ENCODE data around the gene LAMP2.
"Not testable (repeated sequence)": the region's sequence is repeated elsewhere in the genome, so short reads cannot be mapped to it uniquely, and the experiment has no call there.

LAMP2 gene

GRCh38 chrX:120468825-120469525 lies at the start of gene LAMP2:
LAMP2 (minus strand) TSS chrX:120469296; CDS start chrX:120469169, 127 bp downstream.
- peak; percentile 82 to 86 for DNase-seq

DNA sequence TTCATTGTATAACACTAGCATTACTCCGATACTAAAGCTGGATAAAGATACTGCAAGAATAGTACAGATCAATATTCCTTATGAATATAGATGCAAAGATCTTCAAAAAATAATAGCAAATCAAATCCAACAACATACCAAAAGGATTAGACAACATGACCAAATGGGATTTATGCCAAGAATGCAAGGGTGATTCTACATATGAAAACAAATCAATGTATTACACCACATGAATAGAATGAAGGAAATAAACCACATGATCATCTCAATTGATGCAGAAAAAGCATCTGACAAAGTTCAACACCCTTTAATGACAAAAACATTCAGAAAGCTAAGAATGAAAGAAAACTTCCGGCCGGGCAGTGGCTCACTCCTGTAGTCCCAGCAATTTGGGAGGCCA lies 48.8 kb upstream of the LAMP2 start:
- DNase-seq = no peak

DNA sequence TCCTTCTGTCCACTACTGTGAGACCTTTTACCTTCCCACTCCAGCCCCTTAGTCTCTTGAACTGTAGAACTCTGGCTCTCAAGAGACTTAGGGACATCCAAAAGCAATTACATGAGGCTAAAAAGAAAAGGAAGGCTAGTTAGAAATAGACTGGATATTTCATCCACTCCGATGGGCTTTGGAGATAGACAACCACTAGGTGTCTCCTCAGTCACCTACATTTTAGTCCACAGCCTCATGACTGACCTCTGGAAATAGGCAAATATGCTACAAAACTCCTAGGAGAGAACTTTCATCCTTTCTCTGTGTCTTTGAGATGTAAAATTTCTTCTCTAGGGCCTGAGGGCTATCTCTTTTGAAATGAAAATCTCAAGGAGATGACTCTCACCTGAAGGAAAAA lies 45.1 kb upstream of the LAMP2 start:
- DNase-seq = no peak

DNA sequence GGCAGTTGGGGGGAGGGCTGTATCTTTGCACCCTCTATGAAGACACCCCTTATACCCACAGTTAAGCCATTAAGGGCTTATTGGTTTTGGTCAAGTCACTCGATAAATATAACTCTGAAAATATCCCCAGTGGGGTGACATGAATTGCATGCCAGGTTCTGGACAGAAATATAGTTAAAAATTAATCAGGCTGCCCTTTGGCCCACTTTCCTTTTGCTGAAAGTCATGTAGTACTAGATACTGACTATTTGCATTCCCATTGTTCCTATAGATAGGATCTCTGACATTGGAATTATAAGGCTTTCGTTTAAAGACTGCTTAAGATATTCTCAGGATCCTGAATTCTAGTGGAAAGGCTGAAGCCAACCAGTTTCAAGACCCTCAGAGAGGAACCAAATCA lies 43.5 kb upstream of the LAMP2 start:
- DNase-seq = no peak

DNA sequence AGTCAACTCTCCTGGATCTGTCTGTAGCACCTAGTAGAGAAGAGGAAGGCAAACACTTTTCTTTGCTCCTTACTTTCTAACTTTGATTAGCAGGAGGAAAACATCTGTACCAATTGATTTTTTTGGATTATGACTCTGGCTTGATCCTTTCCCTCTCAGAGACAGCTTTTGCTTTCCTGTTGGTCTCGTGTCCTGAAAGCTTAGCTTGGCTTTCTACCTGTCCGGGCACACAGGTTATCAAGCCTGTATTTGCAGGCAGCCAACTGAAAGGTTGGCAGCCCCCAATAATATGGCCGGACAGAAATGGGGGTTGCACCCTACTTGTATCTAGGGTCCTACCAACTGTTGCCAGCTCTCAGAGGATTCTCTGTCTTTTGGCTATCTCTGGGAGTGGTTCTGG lies 43.1 kb upstream of the LAMP2 start:
- no peak for DNase-seq

DNA sequence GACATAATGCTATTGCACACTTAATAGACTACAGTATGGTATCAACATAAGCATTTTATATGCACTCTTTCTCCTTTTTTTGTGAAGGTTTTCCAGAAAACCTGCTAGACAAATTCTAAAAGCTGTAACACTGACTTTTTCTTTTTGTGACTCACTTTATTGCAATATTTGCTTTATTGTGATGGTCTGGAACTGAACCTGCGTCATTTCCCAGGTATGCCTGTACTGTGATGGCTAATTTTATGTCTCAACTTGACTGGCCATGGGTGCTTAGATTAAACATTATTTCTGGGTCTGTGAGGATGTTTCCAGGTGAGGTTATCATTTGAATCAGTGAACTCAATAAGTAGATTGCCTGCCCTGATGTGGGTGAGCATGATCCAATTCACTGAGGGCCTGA lies 35.5 kb upstream of the LAMP2 start:
- no peak for DNase-seq

DNA sequence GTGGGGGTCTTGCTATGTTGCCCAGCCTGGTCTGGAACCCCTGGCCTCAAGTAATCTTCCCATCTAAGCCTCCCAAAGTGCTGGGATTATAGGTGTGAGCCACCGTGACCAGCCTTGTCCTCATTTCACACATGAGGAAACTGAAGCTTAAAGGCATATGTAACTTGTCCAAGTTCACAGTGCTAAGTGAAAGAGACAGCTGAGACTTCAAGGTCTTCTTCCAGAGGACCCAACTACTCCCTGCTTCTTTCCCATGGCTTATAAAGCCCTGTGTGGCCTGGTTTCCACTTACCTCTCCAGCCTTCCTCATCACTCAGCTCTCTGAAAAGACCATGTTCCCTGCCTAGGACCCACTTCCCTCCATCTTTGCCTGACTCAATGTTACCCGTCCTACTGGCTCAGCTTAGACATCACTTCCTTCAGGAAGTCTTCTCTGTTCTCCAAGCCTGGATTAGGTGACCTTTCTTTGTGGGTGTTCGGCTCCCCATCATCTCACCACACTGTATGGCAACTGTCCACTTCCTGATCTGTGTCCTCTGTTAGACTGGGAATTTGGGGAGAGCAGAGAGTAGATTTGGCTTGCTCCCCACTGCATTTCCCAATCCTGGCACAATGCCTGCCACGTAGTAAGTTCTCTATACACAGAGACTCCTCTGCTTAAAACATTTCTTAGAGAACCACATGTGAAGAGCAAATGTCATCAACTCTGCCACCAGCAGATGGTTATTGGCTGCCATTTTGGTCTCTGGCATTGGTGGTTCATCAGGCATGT lies 30.4 kb upstream of the LAMP2 start:
- no peak for DNase-seq

DNA sequence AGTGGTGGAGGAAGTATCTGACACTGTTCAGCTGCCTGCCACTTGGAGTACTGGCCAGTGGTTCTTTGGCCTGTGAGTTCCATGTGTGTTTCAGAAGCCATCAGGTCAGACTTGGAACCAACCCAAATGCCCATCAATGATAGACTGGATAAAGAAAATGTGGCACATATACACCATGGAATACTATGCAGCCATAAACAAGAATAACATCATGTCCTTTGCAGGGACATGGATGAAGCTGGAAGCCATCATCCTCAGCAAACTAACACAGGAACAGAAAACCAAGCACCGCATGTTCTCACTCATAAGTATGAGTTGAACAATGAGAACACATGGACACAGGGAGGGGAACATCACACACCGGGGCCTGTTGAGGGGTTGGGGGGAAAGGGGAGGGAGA lies 21.0 kb upstream of the LAMP2 start:
- not testable (repeated sequence) for DNase-seq

GRCh38 chrX:120486786-120487185 lies 17.7 kb upstream of the LAMP2 start:
- no peak for DNase-seq

- peak; percentile 61 to 71 for DNase-seq
These were observed 16.8 kb upstream of the LAMP2 start for GRCh38 chrX:120485638-120486520.

DNA sequence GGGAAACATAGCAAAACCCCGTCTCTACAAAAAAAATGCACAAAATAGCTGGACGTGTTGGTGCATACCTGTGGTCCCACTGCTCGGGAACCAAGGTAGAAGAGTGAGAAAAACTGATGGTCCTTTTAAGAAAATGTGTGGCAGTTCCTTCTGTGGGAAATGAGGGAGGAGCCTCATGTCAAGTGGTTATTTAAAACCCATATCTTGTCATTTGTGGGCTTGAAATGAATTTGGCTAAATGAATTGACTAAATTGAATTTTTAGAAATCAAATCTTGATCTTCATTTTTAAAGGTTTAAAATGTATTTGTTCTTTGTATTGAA lies 16.2 kb upstream of the LAMP2 start:
- DNase-seq = no peak

DNA sequence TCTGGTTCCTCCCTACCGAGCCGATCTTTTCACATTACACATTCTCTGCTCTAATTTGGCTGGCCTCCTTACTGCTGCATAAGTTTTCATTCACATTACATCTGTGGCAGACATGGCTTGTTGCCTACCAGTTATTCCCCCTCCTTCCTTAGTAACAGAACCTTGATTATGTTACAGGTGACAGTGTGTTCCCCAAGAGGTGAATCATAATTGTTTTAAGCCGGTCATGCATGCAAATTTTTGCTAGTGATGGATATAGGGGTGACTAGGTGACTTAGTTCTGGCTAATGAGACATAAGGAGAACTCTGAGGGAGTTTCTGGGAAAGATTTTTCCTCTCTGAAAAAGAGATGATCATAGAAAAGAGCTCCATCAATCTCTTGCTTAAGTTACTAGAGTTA lies 8.4 kb upstream of the LAMP2 start:
- no peak for DNase-seq

GRCh38 chrX:120476714-120477113 lies 7.6 kb upstream of the LAMP2 start:
- DNase-seq = no peak

GRCh38 chrX:120475447-120475846 lies 6.4 kb upstream of the LAMP2 start:
- peak in 1 of 2 donors; percentile 49 for DNase-seq

DNA sequence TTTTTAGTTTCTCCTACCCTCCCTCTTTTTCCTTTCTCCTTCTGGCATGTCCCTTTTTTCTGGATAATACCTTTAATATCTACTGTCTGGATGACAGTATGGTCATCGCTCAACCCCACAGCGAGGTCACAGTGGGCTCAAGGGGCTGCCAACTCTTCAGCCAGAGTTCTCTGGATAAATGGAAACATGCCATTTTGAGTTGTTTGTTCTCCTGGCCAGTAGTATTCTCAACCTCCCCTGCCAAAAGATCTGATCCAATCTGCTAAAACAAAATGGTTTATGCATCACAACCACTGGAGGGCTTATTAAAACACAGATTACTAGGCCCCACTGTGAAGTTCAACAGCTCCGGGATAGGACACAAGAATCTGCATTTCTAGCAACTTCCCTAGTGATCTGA lies 5.0 kb upstream of the LAMP2 start:
- no peak for DNase-seq

GRCh38 chrX:120469657-120470056 lies 561 bp upstream of the LAMP2 start:
- not testable (repeated sequence) for DNase-seq

DNA sequence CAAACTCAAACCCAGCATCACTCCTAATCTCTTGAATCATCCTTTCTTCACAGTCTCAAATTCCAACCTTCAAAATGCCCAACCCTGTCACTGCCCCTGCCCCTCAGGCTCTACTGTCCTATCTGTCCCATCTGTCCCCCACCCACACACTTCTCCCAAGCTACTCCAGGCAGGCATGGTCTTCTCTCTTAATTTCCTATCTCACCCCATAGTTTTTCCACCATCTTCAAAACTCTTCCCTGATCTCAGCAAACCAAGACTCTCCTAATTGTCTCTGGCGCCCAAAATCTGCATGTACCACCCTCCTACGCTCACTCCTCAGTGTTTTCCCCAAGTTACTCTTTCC lies 644 bp downstream of the LAMP2 start:
- DNase-seq = no peak

GRCh38 chrX:120468071-120468470 lies 1.0 kb downstream of the LAMP2 start:
- DNase-seq = no peak

- DNase-seq = no peak
These were observed 4.7 kb downstream of the LAMP2 start for GRCh38 chrX:120464411-120464810.

DNA sequence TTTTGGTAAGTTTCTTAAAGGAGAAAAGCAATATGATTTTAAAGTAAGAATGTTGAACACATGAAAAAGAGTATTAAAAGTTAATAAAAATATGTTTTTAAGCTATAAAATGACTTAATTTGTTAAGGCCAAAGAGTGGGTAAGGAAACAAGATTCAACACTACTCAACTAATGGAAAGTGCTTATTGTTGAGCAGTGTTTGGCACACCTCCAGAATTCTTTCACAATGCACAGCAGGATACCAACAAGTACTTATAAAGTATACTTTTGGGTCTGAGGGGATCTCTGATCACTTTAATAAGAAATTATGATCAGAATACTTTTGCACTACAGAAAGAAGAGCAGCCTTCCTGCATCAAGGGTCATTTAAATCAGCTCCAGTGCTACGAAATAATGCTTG lies 5.9 kb downstream of the LAMP2 start:
- DNase-seq = no peak

DNA sequence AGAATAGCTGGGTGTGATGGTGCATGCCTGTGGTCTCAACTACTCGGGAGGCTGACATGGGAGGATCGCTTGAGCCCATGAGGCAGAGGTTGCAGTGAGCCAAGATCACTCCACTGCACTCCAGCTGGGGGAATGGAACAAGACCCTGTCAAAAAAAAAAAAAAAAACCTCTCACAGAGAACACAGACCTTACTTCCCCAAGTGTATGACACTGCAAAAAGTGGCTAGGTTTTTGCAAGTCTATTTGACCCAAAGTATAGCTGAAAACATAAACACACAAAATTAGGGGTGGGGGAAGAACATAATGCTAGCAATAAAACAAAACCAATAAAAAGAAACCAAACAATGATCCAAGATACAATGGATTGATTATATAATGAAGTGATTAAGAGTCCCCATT lies 6.7 kb downstream of the LAMP2 start:
- no peak for DNase-seq

GRCh38 chrX:120459309-120459708 lies 9.8 kb downstream of the LAMP2 start:
- no peak for DNase-seq

DNA sequence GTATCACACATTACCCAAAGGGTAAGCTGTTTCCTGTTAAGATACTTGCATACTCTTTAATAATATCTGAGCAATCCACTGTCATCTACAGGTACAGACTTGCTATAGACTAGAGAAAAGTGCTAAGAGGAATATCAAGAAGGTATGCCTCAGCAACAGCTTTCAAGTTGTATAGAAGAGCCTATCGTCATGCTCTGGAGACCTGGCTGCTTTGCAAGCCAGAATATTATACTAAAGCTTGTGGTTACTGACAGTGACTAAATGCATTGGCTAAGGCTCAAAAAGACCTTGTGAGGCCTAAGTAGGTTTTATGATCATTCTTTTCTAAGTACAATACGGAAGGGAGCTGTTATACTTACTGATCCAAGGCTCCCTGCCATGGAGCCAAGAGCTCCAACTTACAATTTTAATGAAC lies 11.3 kb downstream of the LAMP2 start:
- DNase-seq = peak in 1 of 2 donors; percentile 15

DNA sequence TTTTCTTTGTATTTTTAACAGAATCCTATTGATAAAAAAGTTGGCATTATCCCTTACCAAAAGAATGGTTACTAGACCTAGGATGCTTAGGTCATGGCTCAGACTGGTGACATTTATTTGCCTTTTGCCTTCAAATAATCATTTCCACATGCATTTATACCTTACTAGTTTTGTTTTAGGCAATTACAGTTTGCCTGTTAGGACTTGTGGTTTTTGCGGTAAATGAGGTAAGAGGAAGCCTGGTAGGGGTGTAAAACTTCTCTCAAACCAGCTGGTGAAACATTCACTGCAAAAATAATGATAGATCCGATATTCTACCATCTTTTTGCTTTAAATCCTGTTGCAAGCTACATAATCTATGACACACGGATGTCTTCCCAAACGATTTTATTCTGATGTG lies 12.1 kb downstream of the LAMP2 start:
- peak in 1 of 2 donors; percentile 41 for DNase-seq

Measured in CD4-positive, alpha-beta T cell treated with Interleukin-4 for 1 hour (primary cell).